KOPT-K1 (cell line): ENCODE data around the gene INPP5J.

Experiments
- H3K27ac ChIP-seq: fragments of 200-600 bp; sonication (generic); 2 replicates; pipeline ENCODE4 v1.5.1; 2016; ENCODE audit warnings: antibody characterized with exemption, mild to moderate bottlenecking, low read depth, low read length; ENCODE audit not compliant: poor library complexity, severe bottlenecking
- H3K36me3 ChIP-seq: fragments of 200-600 bp; sonication (generic); 2 replicates; pipeline ENCODE4 v1.5.1; 2017; ENCODE audit warnings: antibody characterized with exemption, mild to moderate bottlenecking, low read length, moderate library complexity; ENCODE audit not compliant: insufficient read depth
- H3K9me3 ChIP-seq: fragments of 200-600 bp; sonication (generic); 2 replicates; pipeline ENCODE4 v1.5.1; 2017; ENCODE audit warnings: antibody characterized with exemption, low read length, mild to moderate bottlenecking; ENCODE audit not compliant: insufficient read depth, poor library complexity, severe bottlenecking

INPP5J gene

DNA sequence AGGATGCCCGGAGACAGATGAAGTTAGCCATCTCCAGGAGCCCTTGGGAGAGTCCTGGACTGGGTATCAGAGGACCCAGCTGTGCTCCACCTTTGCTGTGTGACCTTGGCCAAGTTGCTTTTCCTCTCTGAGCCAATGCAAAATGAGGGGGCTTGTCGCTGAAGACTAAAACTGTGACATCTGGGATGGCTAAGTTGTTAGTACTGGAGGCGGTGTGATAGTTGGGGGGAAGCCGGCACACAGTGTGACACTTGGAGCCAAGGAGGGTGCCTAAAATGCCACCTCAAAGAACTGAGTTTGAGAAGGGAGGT, 481 bp downstream of the INPP5J start:
- Histone ChIP-seq H3K27ac (no peak overlapping the region), H3K9me3 (no peaks in the 10 kb centered on the region), H3K36me3 (no peaks in the 10 kb centered on the region)

DNA sequence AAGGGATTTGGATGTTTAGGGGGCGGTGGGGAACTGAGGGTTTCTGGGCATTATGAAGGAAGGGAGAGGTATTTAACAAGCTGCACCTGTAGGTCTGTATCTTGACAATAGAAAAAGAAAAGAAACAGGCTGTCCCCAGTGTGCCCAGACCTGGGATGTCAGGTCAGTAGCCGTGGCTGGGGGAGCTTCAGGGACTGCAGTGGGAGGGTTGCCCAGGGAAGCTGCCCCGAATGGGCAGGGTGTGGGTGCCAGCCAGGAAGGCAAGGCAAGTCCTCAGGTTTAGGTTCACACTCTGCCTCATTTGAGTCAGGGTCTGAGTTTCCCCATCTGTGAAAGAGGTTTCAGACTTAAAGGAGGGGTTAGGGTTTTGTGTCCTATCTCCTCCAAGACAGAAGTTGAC, 1.5 kb downstream of the INPP5J start:
- no peak overlapping the region for H3K27ac ChIP-seq
- H3K9me3 ChIP-seq: no peaks in the 10 kb centered on the region
- H3K36me3 ChIP-seq: no peaks in the 10 kb centered on the region

DNA sequence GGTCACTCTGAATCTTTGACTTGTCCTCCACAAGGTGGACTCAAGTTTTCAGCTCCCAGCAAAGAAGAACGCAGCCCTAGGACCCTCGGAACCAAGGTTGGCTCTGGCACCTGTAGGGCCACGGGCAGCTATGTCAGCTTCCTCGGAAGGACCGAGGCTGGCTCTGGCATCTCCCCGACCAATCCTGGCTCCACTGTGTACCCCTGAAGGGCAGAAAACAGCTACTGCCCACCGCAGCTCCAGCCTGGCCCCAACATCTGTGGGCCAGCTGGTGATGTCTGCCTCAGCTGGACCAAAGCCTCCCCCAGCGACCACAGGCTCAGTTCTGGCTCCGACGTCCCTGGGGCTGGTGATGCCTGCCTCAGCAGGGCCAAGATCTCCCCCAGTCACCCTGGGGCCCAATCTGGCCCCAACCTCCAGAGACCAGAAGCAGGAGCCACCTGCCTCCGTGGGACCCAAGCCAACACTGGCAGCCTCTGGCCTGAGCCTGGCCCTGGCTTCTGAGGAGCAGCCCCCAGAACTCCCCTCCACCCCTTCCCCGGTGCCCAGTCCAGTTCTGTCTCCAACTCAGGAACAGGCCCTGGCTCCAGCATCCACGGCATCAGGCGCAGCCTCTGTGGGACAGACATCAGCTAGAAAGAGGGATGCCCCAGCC, 2.2 kb downstream of the INPP5J start:
- H3K9me3 ChIP-seq: no peaks in the 10 kb centered on the region
- no peak overlapping the region for H3K27ac ChIP-seq
- H3K36me3 ChIP-seq: no peaks in the 10 kb centered on the region

DNA sequence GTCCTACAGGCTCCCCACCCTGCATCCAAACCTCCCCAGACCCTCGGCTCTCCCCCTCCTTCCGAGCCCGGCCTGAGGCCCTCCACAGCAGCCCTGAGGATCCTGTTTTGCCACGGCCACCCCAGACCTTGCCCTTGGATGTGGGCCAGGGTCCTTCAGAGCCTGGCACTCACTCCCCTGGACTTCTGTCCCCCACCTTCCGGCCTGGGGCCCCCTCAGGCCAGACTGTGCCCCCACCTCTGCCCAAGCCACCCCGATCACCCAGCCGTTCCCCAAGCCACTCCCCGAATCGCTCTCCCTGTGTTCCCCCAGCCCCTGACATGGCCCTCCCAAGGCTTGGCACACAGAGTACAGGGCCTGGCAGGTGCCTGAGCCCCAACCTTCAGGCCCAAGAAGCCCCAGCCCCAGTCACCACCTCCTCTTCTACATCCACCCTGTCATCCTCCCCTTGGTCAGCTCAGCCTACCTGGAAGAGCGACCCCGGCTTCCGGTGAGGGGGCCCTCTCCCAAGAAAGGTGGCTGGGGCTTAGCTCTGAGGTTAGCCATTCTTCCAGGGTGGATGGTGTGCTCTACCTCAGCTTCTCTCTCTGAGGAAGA, 2.9 kb downstream of the INPP5J start:
- Histone ChIP-seq H3K36me3 (no peaks in the 10 kb centered on the region), H3K27ac (no peak overlapping the region), H3K9me3 (no peaks in the 10 kb centered on the region)

DNA sequence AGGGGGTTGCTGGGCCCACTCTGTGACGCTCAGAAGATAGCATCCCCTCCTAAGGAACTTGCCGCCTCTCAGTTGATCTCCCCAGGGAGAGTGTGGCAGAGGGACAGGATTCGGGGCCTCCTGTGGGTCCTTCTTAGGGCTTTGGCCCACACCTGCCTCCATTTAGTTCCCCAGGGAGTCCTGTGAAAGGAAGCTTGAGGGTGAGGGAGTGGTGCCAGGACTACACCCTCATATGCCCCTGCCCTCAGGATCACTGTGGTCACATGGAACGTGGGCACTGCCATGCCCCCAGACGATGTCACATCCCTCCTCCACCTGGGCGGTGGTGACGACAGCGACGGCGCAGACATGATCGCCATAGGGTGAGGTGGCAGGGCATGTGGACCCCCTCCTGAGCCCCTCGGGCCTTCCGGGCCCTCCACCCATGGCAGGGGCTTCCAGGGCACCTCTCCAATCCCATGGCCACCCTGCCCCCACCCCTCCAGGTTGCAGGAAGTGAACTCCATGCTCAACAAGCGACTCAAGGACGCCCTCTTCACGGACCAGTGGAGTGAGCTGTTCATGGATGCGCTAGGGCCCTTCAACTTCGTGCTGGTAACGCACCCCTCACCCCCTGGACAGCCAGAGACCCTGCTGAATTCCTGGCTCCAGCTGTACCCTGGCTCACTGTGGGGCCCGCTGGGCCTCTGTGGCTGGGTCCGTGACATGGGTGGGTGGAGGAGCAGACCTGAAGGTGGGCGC, 3.5 kb downstream of the INPP5J start:
- H3K9me3 ChIP-seq: no peaks in the 10 kb centered on the region
- no peak overlapping the region for H3K27ac ChIP-seq
- no peaks in the 10 kb centered on the region for H3K36me3 ChIP-seq

DNA sequence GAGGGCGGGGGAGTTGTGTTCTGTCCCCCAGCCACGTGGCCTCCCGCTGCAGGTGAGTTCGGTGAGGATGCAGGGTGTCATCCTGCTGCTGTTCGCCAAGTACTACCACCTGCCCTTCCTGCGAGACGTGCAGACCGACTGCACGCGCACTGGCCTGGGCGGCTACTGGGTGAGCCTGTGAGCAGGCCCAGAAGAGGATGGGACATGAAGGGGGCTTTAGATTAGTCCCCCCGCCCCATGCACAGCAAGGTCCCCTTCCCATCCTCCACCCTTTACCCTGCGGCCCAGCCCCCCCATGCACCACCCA, 4.1 kb downstream of the INPP5J start:
- Histone ChIP-seq H3K27ac (no peak overlapping the region), H3K9me3 (no peaks in the 10 kb centered on the region), H3K36me3 (no peaks in the 10 kb centered on the region)

DNA sequence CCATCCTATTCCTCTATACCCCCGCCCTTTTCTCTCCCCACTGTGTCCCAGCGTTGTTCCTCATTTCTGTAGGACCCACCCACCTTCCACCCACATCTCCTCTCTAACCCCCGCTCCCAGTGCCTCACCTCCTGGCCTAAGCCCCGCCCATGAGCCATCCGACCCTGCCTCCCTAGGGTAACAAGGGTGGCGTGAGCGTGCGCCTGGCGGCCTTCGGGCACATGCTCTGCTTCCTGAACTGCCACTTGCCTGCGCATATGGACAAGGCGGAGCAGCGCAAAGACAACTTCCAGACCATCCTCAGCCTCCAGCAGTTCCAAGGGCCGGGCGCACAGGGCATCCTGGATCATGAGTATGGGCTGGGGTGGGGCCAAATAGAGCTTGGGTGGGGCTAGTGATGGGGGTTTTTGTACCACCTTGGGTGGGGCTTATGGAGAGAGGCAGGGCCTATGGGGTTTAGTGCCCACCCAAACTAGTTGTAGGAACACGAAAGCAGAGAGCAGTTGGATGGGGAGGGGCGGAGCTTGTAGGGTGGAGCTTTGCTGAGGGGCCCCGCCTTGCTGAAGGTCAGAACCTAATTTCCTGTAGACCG, 4.5 kb downstream of the INPP5J start:
- Histone ChIP-seq H3K36me3 (no peaks in the 10 kb centered on the region), H3K27ac (no peak overlapping the region), H3K9me3 (no peaks in the 10 kb centered on the region)

DNA sequence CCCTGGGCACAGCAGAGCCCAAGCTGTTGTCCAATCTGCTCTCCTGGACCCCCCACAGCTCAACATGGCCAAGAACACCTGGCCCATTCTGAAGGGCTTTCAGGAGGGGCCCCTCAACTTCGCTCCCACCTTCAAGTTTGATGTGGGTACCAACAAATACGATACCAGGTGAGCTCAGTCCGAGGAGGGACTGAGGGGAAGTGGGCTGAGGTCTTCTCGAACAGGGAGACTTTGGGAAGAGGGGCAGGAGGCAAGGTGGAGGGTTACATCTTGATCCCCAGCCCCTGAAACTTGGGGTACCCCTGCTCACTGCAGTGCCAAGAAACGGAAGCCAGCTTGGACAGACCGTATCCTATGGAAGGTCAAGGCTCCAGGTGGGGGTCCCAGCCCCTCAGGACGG, 5.4 kb downstream of the INPP5J start:
- Histone ChIP-seq H3K9me3 (no peaks in the 10 kb centered on the region), H3K27ac (no peak overlapping the region)

DNA sequence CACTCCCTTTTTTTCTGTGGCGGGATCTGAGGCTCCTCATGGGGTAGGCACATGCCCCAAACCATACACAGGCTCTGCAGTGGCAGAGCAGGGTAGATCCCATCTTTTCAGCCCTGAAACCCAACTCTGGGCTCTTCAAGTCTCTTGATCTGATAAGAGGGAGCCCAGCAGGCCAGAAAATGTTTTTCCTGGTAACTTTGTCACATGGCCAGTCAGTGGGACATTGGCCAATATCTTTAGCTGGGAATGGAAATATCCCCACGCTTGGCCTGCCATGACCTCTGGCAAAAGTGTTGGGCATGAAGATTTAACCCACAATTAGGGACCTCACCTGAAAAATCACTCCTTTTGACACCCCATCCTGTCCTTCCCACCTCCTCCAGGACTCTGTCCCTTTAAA, 8.1 kb downstream of the INPP5J start:
- Histone ChIP-seq H3K36me3 (no peaks in the 10 kb centered on the region), H3K9me3 (no peaks in the 10 kb centered on the region), H3K27ac (no peak overlapping the region)

More for the DNA sequence above, 5.4 kb downstream of the INPP5J start:
- H3K36me3 ChIP-seq: no peaks in the 10 kb centered on the region

DNA sequence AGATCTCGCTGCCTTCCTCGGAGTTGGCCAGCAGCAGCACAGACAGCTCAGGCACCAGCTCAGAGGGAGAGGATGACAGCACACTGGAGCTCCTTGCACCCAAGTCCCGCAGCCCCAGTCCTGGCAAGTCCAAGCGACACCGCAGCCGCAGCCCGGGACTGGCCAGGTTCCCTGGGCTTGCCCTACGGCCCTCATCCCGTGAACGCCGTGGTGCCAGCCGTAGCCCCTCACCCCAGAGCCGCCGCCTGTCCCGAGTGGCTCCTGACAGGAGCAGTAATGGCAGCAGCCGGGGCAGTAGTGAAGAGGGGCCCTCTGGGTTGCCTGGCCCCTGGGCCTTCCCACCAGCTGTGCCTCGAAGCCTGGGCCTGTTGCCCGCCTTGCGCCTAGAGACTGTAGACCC, 11.1 kb downstream of the INPP5J start:
- H3K36me3 ChIP-seq: no peaks in the 10 kb centered on the region
- H3K27ac ChIP-seq: no peak overlapping the region
- no peaks in the 10 kb centered on the region for H3K9me3 ChIP-seq

DNA sequence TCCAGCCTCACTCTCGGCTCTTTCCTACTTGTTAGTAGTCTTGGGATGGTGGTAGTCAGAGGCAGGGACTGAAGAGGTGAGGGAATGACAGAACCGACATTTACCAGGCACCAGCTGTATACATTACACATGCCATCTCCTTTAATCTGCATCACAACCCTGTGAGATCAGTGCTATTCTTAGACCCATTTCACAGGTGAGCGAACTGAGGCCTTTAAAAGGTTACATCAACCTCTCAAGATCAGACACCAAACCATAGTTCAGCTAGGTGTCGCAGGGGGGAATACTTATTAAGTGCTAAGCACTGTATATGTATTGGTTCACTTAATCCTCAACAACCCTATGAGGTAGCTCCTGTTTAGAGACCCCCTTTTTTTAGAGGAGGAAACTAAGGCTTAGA, 11.9 kb downstream of the INPP5J start:
- no peaks in the 10 kb centered on the region for H3K36me3 ChIP-seq
- no peaks in the 10 kb centered on the region for H3K9me3 ChIP-seq
- no peak overlapping the region for H3K27ac ChIP-seq

DNA sequence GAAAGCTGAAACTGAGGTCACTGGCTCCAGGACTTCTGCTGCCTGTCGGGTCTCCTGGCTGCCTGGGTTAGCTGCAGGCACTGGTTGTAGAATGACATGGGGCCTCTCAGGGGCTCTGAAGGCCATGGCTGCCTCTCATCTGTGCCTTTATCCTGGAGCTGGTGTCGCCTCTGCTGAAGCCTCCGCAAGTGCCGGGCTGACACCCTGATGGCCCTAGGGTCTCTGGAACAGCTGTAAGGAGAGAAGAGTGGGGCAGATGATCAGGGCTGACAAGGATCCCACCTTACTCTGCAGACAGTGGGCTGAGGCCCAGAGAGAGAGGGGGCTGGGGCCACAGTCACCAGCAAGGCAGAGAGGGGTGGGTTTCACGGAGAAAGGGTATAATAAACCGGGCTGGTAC, 12.9 kb downstream of the INPP5J start:
- H3K27ac ChIP-seq: no peak overlapping the region
- no peaks in the 10 kb centered on the region for H3K36me3 ChIP-seq
- H3K9me3 ChIP-seq: no peaks in the 10 kb centered on the region

DNA sequence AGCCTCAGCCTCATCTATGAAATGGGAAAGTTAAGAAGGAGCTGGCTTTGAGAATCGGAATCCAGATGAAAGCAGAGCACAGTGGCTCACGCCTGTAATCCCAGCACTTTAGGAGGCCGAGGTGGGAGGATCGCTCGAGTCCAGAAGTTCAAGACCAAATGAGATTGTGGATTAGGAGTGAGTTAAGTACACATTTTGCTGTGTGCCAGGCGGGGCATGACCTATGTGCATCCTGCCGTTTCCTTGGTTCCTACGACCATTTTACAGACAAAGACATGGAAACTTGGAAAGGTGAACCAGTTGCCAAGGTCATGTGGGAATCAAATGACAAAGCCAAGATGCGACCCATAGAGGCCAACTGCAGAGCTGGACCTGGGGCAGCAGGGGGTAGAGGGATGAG, 13.4 kb downstream of the INPP5J start:
- Histone ChIP-seq H3K27ac (no peak overlapping the region), H3K36me3 (no peaks in the 10 kb centered on the region), H3K9me3 (no peaks in the 10 kb centered on the region)

DNA sequence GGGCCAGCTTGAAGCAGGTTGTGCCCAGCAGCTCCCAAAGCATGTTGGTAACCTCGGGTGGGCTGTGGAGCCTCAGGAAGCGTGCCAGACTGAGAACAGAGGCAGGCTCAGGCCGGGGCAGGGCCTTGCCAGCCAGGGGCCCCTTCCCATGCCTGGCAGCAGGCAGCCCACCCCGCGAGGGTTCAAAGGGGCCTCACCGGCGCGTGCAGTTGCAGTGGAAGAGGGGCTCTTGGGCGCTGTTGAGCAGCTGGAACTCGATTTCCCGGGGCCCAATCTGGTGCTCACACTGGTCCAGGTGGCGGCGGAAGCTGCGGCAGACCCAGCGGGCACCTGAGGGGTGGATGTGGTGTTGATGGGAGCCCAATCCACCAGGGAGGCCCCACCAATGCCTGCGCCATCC, 13.9 kb downstream of the INPP5J start:
- Histone ChIP-seq H3K27ac (no peak overlapping the region), H3K36me3 (no peaks in the 10 kb centered on the region), H3K9me3 (no peaks in the 10 kb centered on the region)

DNA sequence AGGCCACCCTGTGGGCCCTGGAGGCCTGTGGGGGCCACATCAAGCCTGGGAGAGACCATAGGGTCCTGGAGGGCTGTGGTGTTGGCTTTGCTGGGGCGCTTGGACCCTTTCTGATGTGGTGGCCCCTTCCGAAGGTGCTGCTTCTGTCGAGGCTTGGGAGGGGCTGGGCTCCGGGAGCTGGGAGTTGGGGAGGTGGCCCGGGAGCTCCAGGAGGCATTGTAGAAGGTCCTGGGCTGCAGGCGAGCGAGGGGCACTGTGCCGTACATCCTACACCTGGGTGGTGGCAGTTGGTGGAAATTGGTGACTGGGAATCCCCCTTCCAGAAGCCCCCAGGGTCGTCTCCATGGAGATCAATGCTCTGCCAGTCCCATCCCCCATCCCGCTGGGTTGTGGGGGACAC, 15.0 kb downstream of the INPP5J start:
- Histone ChIP-seq H3K9me3 (no peaks in the 10 kb centered on the region), H3K27ac (no peak overlapping the region), H3K36me3 (no peaks in the 10 kb centered on the region)

DNA sequence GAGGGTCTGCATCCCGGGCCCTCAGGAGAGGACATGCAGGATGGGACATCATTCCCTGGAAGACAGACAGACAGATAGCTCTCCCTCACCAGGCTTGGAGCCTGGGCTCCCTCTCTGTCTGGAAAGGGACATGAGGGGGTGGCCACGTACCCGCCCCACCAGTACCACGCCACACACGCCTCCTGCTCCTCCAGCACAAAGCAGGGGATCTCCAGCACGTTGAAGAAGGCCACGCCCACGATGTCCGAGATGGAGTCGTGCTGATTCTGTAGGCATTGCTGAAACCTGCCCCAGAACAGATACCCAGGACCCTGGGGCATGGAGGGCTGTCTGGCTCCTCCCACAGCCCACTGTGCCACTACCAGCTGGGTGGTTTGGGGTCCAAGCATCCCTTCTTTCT, 15.4 kb downstream of the INPP5J start:
- H3K27ac ChIP-seq: no peak overlapping the region
- no peaks in the 10 kb centered on the region for H3K36me3 ChIP-seq
- no peaks in the 10 kb centered on the region for H3K9me3 ChIP-seq
